ENCODE results near the gene BCL11A.

DNA sequence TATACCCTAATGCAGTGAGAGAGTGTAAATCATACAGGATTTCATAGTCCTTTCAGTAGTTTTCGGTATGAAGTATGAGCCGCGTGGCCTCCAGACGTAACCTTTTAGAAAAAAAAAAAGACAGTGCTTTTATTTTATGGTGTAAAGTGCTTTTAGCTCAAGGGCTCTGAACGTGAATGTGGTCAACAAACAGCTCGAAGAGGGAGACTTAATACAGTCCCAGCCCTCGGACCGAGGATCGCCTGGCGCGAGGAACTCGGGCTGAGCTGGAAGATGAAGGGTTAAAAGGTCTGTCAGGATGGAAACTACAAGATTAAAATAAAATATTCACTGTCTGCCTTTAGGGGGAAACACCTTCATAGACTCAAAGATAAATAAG lies 4.0 kb upstream of the BCL11A start:
- TF ChIP-seq, protein P1, sequence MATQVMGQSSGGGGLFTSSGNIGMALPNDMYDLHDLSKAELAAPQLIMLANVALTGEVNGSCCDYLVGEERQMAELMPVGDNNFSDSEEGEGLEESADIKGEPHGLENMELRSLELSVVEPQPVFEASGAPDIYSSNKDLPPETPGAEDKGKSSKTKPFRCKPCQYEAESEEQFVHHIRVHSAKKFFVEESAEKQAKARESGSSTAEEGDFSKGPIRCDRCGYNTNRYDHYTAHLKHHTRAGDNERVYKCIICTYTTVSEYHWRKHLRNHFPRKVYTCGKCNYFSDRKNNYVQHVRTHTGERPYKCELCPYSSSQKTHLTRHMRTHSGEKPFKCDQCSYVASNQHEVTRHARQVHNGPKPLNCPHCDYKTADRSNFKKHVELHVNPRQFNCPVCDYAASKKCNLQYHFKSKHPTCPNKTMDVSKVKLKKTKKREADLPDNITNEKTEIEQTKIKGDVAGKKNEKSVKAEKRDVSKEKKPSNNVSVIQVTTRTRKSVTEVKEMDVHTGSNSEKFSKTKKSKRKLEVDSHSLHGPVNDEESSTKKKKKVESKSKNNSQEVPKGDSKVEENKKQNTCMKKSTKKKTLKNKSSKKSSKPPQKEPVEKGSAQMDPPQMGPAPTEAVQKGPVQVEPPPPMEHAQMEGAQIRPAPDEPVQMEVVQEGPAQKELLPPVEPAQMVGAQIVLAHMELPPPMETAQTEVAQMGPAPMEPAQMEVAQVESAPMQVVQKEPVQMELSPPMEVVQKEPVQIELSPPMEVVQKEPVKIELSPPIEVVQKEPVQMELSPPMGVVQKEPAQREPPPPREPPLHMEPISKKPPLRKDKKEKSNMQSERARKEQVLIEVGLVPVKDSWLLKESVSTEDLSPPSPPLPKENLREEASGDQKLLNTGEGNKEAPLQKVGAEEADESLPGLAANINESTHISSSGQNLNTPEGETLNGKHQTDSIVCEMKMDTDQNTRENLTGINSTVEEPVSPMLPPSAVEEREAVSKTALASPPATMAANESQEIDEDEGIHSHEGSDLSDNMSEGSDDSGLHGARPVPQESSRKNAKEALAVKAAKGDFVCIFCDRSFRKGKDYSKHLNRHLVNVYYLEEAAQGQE (IDR thresholded peaks at IDR 0.05; ENCODE audit: unreplicated experiment) = no peak
- TF ChIP-seq, protein P2, sequence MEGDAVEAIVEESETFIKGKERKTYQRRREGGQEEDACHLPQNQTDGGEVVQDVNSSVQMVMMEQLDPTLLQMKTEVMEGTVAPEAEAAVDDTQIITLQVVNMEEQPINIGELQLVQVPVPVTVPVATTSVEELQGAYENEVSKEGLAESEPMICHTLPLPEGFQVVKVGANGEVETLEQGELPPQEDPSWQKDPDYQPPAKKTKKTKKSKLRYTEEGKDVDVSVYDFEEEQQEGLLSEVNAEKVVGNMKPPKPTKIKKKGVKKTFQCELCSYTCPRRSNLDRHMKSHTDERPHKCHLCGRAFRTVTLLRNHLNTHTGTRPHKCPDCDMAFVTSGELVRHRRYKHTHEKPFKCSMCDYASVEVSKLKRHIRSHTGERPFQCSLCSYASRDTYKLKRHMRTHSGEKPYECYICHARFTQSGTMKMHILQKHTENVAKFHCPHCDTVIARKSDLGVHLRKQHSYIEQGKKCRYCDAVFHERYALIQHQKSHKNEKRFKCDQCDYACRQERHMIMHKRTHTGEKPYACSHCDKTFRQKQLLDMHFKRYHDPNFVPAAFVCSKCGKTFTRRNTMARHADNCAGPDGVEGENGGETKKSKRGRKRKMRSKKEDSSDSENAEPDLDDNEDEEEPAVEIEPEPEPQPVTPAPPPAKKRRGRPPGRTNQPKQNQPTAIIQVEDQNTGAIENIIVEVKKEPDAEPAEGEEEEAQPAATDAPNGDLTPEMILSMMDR (conservative IDR thresholded peaks at IDR 0.05; ENCODE audit: low read depth in 2 of 2) = no peak
- TF ChIP-seq STAT1 (IDR thresholded peaks at IDR 0.05; ENCODE audit: unreplicated experiment) = no peak
- no peak for TF ChIP-seq EZH2 (IDR thresholded peaks at IDR 0.05; ENCODE audit: low read depth, unreplicated experiment)
- no peak for TF ChIP-seq CREB1 (CRISPR knock-in tag; IDR thresholded peaks at IDR 0.05; ENCODE audit: low read depth)
- TF ChIP-seq JUNB (IDR thresholded peaks at IDR 0.05; ENCODE audit: unreplicated experiment) = no peak
- no peak for TF ChIP-seq EZH2phosphoT487 (IDR thresholded peaks at IDR 0.05; ENCODE audit: unreplicated experiment)

All from GM23338 (cell line).